GM19239 (cell line): ENCODE results near the gene LYZL6.
"Not testable (repeated sequence)": the region's sequence is repeated elsewhere in the genome, so short reads cannot be mapped to it uniquely, and the experiment has no call there.

Experiments used
- DNase-seq: peaks from one replicate; pipeline ENCODE4 v3.0.0; 2011; ENCODE audit warnings: low spot score; ENCODE audit not compliant: insufficient read length
- FAIRE-seq: peaks from 2 replicates; lab custom pipeline; 2011; peaks lifted over from hg19 to GRCh38; lab: Jason Lieb, UNC

LYZL6 gene

GRCh38 chr17:35948092-35948491 lies 4.6 kb upstream of the LYZL6 start:
- DNase-seq = no peak
- no peak for FAIRE-seq

DNA sequence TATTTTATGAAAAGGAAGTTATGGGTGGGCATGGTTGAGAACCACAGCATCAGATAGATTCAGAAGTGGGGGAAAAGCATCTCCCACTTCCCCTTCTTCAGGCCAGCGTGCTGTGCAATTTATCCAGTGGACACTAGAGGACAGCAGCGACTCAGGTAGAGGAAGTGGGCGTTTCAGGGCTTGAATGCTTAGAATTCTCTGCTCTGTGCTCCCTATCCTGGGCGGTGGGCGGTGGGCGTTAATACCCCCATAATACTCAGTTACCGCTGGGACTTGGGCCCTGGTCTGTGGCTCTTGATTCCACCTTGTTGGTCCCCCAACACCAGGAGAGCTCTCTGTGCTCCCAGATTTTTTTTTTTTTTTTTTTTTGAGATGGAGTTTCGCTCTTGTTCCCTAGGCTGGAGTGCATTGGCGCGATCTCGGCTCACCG lies 3.7 kb upstream of the LYZL6 start:
- DNase-seq (peak; percentile 30), FAIRE-seq (no peak)

- DNase-seq (no peak), FAIRE-seq (no peak)
Measured at GRCh38 chr17:35944151-35944550, 638 bp upstream of the LYZL6 start.

- no peak for FAIRE-seq
Measured at GRCh38 chr17:35942588-35943186, 826 bp downstream of the LYZL6 start.

DNA sequence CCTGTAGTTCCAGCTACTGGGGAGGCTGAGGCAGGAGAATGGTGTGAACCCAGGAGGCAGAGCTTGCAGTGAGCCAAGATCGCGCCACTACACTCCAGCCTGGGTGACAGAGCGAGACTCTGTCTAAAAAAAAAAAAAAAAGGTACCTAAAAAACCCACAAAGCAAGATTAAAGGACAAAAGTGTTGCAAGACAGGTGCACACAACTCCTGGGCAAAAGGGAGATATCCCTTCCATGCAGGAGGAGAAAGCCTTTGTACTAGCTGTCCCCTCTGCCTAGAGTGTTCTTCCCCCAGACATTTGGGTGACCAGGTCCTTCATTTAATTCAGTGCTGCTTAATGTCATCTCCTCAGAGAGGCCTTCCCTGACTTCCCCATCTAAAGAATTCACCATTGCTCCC lies 5.0 kb downstream of the LYZL6 start:
- not testable (repeated sequence) for DNase-seq, FAIRE-seq

More at GRCh38 chr17:35942588-35943186, 826 bp downstream of the LYZL6 start:
- no peak for DNase-seq

GRCh38 chr17:35936063-35936462 lies 7.5 kb downstream of the LYZL6 start:
- no peak for DNase-seq
- FAIRE-seq = no peak

DNA sequence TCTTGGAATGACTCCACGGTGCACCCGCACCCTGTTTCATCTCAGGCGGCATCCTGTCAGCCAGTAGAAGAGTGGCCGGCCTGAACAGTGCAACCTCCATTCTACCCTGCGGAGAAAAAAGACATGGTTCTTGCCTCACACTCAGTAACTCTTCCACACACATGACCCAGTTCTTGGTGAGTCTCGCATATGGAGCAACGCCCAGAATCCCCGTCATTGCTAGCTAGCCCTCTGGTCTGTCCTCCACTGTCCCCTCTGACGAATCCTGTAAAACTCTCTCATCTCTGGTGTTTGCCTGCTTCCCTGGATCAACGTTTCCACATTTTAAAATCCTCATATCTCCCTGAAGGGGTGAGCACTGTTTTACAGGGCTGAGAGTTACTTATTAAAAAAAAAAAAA lies 8.8 kb downstream of the LYZL6 start:
- FAIRE-seq (no peak), DNase-seq (no peak)

- no peak for FAIRE-seq
Measured at GRCh38 chr17:35932586-35932985, 10.9 kb downstream of the LYZL6 start.

DNA sequence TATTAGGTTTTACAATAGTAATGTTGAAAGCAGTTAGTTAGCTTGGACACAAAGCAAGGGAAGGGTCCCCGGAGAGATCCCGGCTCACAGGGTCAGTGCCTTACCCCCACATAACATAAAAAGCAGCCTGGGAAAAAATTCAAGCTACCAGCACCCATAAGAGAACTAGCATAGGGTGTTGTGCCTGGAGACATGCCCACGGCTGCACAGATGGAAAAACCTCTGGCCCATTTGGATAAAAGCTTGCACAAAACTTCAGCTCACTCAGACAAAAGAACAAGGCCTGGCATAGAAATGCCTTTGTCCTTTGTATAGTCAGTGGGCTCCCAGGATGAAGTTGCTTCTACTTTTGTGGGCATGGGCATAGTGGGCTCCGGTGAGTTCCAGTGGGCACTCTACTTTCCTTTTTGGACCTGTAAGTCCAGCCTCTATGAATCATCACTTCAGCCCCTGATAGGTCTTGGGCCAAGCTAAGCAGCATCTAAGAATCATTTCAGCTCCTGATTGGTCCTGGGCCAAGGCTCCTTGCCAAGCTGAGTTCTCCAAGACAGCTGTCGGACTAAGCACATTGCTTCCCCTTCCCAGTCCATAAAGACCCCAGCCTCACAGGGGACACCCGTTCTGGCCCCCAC lies 11.6 kb downstream of the LYZL6 start:
- no peak for FAIRE-seq

More at GRCh38 chr17:35932586-35932985, 10.9 kb downstream of the LYZL6 start:
- no peak for DNase-seq

GRCh38 chr17:35930211-35931065 lies 13.1 kb downstream of the LYZL6 start, which contains the start of gene RDM1:
TSS of gene RDM1 (minus strand) at chr17:35930773. CDS start at chr17:35930727, 46 bp downstream.
- DNase-seq = peak; percentile 78

More for the DNA sequence above, 11.6 kb downstream of the LYZL6 start:
- DNase-seq = no peak

GRCh38 chr17:35927714-35928113 lies 15.8 kb downstream of the LYZL6 start:
- DNase-seq = no peak
- FAIRE-seq = no peak

More at GRCh38 chr17:35930211-35931065, 13.1 kb downstream of the LYZL6 start, which contains the start of gene RDM1:
- no peak for FAIRE-seq

GRCh38 chr17:35923609-35924114 lies 19.9 kb downstream of the LYZL6 start:
- no peak for DNase-seq
- FAIRE-seq = no peak

- FAIRE-seq (no peak), DNase-seq (no peak)
Measured at GRCh38 chr17:35920229-35920628, 23.3 kb downstream of the LYZL6 start.

- FAIRE-seq (no peak), DNase-seq (no peak)
Measured at GRCh38 chr17:35918665-35919064, 24.8 kb downstream of the LYZL6 start.

- DNase-seq (no peak), FAIRE-seq (no peak)
Measured at GRCh38 chr17:35917519-35918213, 25.8 kb downstream of the LYZL6 start.

GRCh38 chr17:35915153-35915964 lies 28.2 kb downstream of the LYZL6 start:
- DNase-seq (no peak), FAIRE-seq (no peak)

DNA sequence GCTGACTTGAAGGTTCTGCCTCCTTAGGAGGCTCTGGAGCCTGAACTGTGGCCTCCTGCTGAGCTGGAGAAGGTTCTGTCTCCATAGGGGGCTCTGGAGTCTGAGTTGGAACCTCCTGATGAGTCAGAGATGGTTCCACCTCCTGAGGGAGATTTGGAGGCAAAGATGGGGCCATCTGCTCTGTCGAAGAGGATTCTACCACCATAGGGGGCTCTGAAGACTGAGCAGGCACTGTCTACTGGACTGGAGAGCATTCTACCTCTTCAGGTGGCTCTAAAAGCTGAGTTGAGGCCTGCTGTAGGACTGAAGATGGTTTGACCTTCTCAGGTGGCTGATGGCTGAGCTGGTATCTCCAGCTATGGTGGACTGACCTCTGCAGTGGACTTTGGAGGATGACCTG lies 29.2 kb downstream of the LYZL6 start:
- DNase-seq = no peak
- FAIRE-seq = no peak

DNA sequence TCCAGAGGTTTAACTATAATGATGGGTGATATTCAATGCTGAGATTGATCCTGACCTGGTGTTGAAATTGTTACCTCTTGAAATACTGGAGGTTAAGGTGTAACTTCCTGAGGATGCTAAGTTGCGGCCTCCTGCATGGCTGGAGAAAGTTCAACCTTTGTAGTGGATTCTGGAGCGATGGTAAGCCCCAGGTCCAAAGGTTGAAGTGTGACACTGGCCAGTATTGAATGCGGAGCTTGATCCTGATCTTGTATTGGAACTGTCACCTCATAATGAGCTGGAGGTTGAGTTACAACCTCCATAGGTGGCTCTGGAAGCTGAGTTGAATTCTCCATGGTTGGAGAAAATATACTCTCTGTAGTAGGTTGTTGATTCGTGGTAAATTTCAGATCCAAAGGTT lies 29.9 kb downstream of the LYZL6 start:
- no peak for FAIRE-seq
- no peak for DNase-seq

DNA sequence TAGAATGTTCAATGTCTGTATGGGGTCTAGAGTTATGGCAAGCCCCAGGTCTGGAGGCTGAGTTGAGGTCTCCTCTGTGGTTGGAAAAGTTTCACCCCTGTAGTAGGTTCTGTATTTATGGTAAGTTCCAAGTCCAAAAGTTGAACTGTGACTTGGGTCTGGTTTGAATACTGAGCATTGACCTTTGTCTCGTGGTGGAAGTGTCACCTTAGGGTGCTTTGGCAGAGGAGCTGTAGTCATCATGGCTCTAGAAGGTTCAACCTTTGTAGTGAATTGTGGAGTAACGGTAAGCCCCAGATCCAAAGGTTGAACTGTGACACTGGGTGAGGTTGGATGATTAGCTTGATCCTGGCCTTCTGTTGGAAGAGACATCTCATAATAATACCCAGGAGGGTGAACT lies 30.6 kb downstream of the LYZL6 start:
- FAIRE-seq = no peak
- DNase-seq = no peak
